ENCODE data around the gene VGF.

- TF ChIP-seq CTCF (conservative IDR thresholded peaks at IDR 0.05 in 1 of 2, IDR thresholded peaks at IDR 0.05 in 1 of 2; ENCODE audit: extremely low read depth in 1 of 2, insufficient read depth in 1 of 2, low read depth in 1 of 2, low read length in 2 of 2) (peak in 1 of 2 donors; percentile 22), EZH2 (IDR thresholded peaks at IDR 0.05; ENCODE audit: borderline replicate concordance, low read length) (no peak)
These were observed 9.1 kb downstream of the VGF start for GRCh38 chr7:101156277-101156676.
